Right cardiac atrium (tissue), 5 donors: ENCODE measurements around the gene PRCC. TPM values are rescaled to one million over a fixed set of nuclear protein-coding genes. Genes with fewer than 3 reads are reported as not detected.

Experiments used
- ATAC-seq, 2 donors: fragments of 200-7000 bp; cut with Tn5 transposase; one replicate each; pipeline versions ENCODE4 v1.8.0 to v1.9.1; 2020; ENCODE audit warnings: moderate library complexity in 2 of 2, mild to moderate bottlenecking in 1 of 2
- DNase-seq, 3 donors: peaks; one replicate each; pipeline ENCODE4 v3.0.0-alpha.2; 2020
- H3K27ac ChIP-seq: one replicate; pipeline ENCODE4 v1.5.1; 2013; ENCODE audit warnings: mild to moderate bottlenecking, low read length, control low read depth, moderate library complexity
- H3K27me3 ChIP-seq: one replicate; pipeline ENCODE4 v1.6.1; 2013; ENCODE audit not compliant: control insufficient read depth, insufficient read depth
- H3K4me1 ChIP-seq: one replicate; pipeline ENCODE4 v1.6.1; 2013; ENCODE audit warnings: low read length; ENCODE audit not compliant: control insufficient read depth, insufficient read depth
- H3K4me3 ChIP-seq: one replicate; pipeline ENCODE4 v1.5.1; 2013; ENCODE audit warnings: low read length, control low read depth
- H3K9me3 ChIP-seq: one replicate; pipeline ENCODE4 v1.6.1; 2013; ENCODE audit warnings: low read length; ENCODE audit not compliant: control insufficient read depth
- WGBS: extraction: QIAGEN DNeasy Blood & Tissue Kit; methylation state at CpG from one replicate; pipeline ENCODE4 v1.1.7; 2013; 5-methylcytosine and 5-hydroxymethylcytosine counted together
- intact Hi-C, 4 donors: fragments of 100-400 bp; cut with DNase I; formaldehyde crosslinking; loops; one replicate each; pipeline versions ENCODE4 v1.11.0 to v1.14.0; 2022 to 2023
- long read RNA-seq, 4 donors: library from polyadenylated mRNA; unstranded; transcript quantifications; one replicate each; pipeline ENCODE4 v2.0.0, GENCODE V29; 2020 to 2021
- polyA plus RNA-seq: library from polyadenylated mRNA; stranded (reverse); fragments of 200-250 nt; gene quantifications from one replicate; pipeline ENCODE4 v1.2.3, GENCODE V29; 2013
- total RNA-seq, 4 donors: library from RNA; stranded (reverse); fragmentation: NEBNext Ultra II Directional; extraction: Animal tissue kit (Norgen Biotek cat#: 25700); gene quantifications; one replicate each; pipeline ENCODE4 v1.2.1, GENCODE V29; 2021
- donor health status: healthy with polysubstance abuse.
- donor health status: DM: no; HTN: yes; CAD: no.
- donor health status: DM: no; HTN: no; CAD: no.
- donor health status: DM: no; HTN: yes; CAD: no; lungs with severe emphysema.
- donor health status: DM: yes; HTN: yes; CAD: no.

Gene PRCC
- total RNA-seq (10 to 100 TPM; 36.3 to 47.1 (median 44.1) TPM), polyA plus RNA-seq (36.0 TPM)
- long read RNA-seq, donor 1, transcript PRCC-201 (7 exons, 2,105 nt): major isoform, 91 of 119 reads
- long read RNA-seq, donor 1, partial matches to known transcripts: 17 of 119 reads
- long read RNA-seq, donor 1, other reads (novel, unspliced or antisense): 11 of 119 reads
- long read RNA-seq, donor 2, transcript PRCC-201 (7 exons, 2,105 nt): major isoform, 31 of 33 reads
- long read RNA-seq, donor 2, partial matches to known transcripts: 1 of 33 reads
- long read RNA-seq, donor 2, other reads (novel, unspliced or antisense): 1 of 33 reads
- long read RNA-seq, donor 3, transcript PRCC-201 (7 exons, 2,105 nt): major isoform, 124 of 164 reads
- long read RNA-seq, donor 3, partial matches to known transcripts: 19 of 164 reads
- long read RNA-seq, donor 3, other reads (novel, unspliced or antisense): 19 of 164 reads
- long read RNA-seq, donor 4, transcript PRCC-201 (7 exons, 2,105 nt): major isoform, 37 of 43 reads
- long read RNA-seq, donor 4, partial matches to known transcripts: 2 of 43 reads
- long read RNA-seq, donor 4, other reads (novel, unspliced or antisense): 4 of 43 reads

GRCh38 chr1:156767101-156767878 lies at the start of gene PRCC:
Gene PRCC, plus strand, starts transcription at chr1:156767535. Its CDS starts 237 bp downstream, at chr1:156767772.
- Histone ChIP-seq H3K9me3 (no peaks in the 10 kb centered on the region), H3K4me3 (peak within 1 kb of the TSS; percentile 96), H3K4me1 (peaks cover 2% of the 10 kb centered on the region), H3K27ac (peak within 1 kb of the TSS; percentile 93), H3K27me3 (no peaks in the 10 kb centered on the region)
- ATAC-seq (peak; percentile 97 to 98), DNase-seq (peak; percentile 97 to 98 (median 98))
- intact Hi-C loops: no loop called here
- under 1% methylated on average over 50 of the region's 50 CpGs for whole genome bisulfite sequencing

- H3K4me3 ChIP-seq: no peak overlapping the region
- peaks cover 8% of the 10 kb centered on the region for H3K4me1 ChIP-seq
- no peaks in the 10 kb centered on the region for H3K9me3 ChIP-seq
- DNase-seq: peak in 1 of 3 donors; percentile 12
- H3K27ac ChIP-seq: no peak overlapping the region
- 60% methylated on average over 2 of the region's 2 CpGs for WGBS
- intact Hi-C loops: loop anchor here in 2 of 4 donors (5.0 to 10.0 kb wide), 2 partner anchors 34 to 54 kb away; no protein-coding TSS in a partner anchor
- no peaks in the 10 kb centered on the region for H3K27me3 ChIP-seq
- no peak for ATAC-seq
These were observed 46.2 kb upstream of the PRCC start for GRCh38 chr1:156721131-156721530.

GRCh38 chr1:156721535-156721934 lies 45.8 kb upstream of the PRCC start:
- 82% methylated on average over 4 of the region's 4 CpGs for WGBS
- Histone ChIP-seq H3K27ac (no peak overlapping the region), H3K9me3 (no peaks in the 10 kb centered on the region), H3K27me3 (no peaks in the 10 kb centered on the region), H3K4me3 (no peak overlapping the region), H3K4me1 (peaks cover 9% of the 10 kb centered on the region)
- ATAC-seq (no peak), DNase-seq (no peak)
- intact Hi-C loops: loop anchor here in 2 of 4 donors (5.0 to 10.0 kb wide), 2 partner anchors 34 to 53 kb away; no protein-coding TSS in a partner anchor

GRCh38 chr1:156725683-156726280 lies 41.6 kb upstream of the PRCC start:
- H3K9me3 ChIP-seq: no peaks in the 10 kb centered on the region
- peak overlapping the region; percentile 25 for H3K27ac ChIP-seq
- peaks cover 18% of the 10 kb centered on the region for H3K4me1 ChIP-seq
- peak overlapping the region; percentile 31 for H3K4me3 ChIP-seq
- no peaks in the 10 kb centered on the region for H3K27me3 ChIP-seq
- intact Hi-C loops: loop anchor here in 3 of 4 donors (2.0 to 10.0 kb wide), 4 partner anchors 35 to 49 kb away; no protein-coding TSS in a partner anchor
- peak; percentile 90 to 97 (median 94) for DNase-seq
- 11% methylated on average over 18 of the region's 18 CpGs for whole genome bisulfite sequencing
- ATAC-seq: peak; percentile 65 to 76

- peaks cover 18% of the 10 kb centered on the region for H3K4me1 ChIP-seq
- peak in 1 of 3 donors; percentile 18 for DNase-seq
- H3K4me3 ChIP-seq: no peak overlapping the region
- no peaks in the 10 kb centered on the region for H3K9me3 ChIP-seq
- 48% methylated on average over 15 of the region's 15 CpGs for WGBS
- intact Hi-C loops: loop anchor here in 3 of 4 donors (2.0 to 10.0 kb wide), 3 partner anchors 36 to 48 kb away; no protein-coding TSS in a partner anchor
- H3K27me3 ChIP-seq: no peaks in the 10 kb centered on the region
- H3K27ac ChIP-seq: no peak overlapping the region
- no peak for ATAC-seq
These were observed 40.6 kb upstream of the PRCC start for GRCh38 chr1:156726549-156727226.

- Histone ChIP-seq H3K4me3 (peak overlapping the region; percentile 64), H3K27ac (no peak overlapping the region), H3K9me3 (no peaks in the 10 kb centered on the region), H3K27me3 (no peaks in the 10 kb centered on the region), H3K4me1 (peaks cover 18% of the 10 kb centered on the region)
- no peak for ATAC-seq
- intact Hi-C loops: loop anchor here in 3 of 4 donors (2.0 to 10.0 kb wide), 3 partner anchors 37 to 47 kb away; no protein-coding TSS in a partner anchor
- no peak for DNase-seq
- WGBS: 52% methylated on average over 7 of the region's 7 CpGs
These were observed 39.8 kb upstream of the PRCC start for GRCh38 chr1:156727492-156727891.

- Histone ChIP-seq H3K4me3 (peak within 1 kb of the TSS; percentile 64), H3K4me1 (peaks cover 18% of the 10 kb centered on the region), H3K27ac (peak within 1 kb of the TSS; percentile 78), H3K27me3 (no peaks in the 10 kb centered on the region), H3K9me3 (no peaks in the 10 kb centered on the region)
- ATAC-seq: peak; percentile 84 to 85
- WGBS: under 1% methylated on average over 46 of the region's 46 CpGs
- intact Hi-C loops: loop anchor here in 3 of 4 donors (2.0 to 10.0 kb wide), 3 partner anchors 37 to 47 kb away; no protein-coding TSS in a partner anchor
- peak; percentile 87 to 93 (median 93) for DNase-seq
These were observed 39.3 kb upstream of the PRCC start, which contains the start of gene METTL25B for GRCh38 chr1:156727926-156728598. Gene METTL25B, plus strand, starts transcription at chr1:156728469. Its CDS starts 636 bp downstream, at chr1:156729105.

- Histone ChIP-seq H3K27ac (peak within 1 kb of the TSS; percentile 78), H3K27me3 (no peaks in the 10 kb centered on the region), H3K4me3 (peak within 1 kb of the TSS; percentile 64), H3K9me3 (no peaks in the 10 kb centered on the region), H3K4me1 (peaks cover 18% of the 10 kb centered on the region)
- ATAC-seq: peak; percentile 96 to 97
- WGBS: under 1% methylated on average over 57 of the region's 57 CpGs
- intact Hi-C loops: loop anchor here in 2 of 4 donors (5.0 to 10.0 kb wide), 2 partner anchors 42 to 46 kb away; no protein-coding TSS in a partner anchor
- peak; percentile 98 to 99 (median 99) for DNase-seq
These were observed 38.5 kb upstream of the PRCC start, which contains the start of gene ISG20L2 for GRCh38 chr1:156728599-156729462. Gene ISG20L2, minus strand, starts transcription at chr1:156728766. Its CDS starts 1,114 bp downstream, at chr1:156727652.
